Endometrial microvascular endothelial cells (primary cell): Measurements from ENCODE around the gene STN1. TPM values are rescaled to one million over a fixed set of nuclear protein-coding genes. Genes with fewer than 3 reads are reported as not detected.

ENCODE experiments used
- in situ Hi-C: cut with HindIII; loops from 2 replicates; pipeline ENCODE4 v1.10.0; 2017; ENCODE audit warnings: low sequenced_read_pairs, low pct_unique_long_range_greater_than_20kb; ENCODE audit errors: inconsistent ontology term
- total RNA-seq: library from RNA; depleted of rRNA; stranded (reverse); fragments of >200 nt; gene quantifications from one replicate; pipeline ENCODE4 v1.2.3, GENCODE V29; 2015; ENCODE audit errors: inconsistent ontology term

The STN1 gene
- total RNA-seq: 40.7 TPM

GRCh38 chr10:103918053-103918846 is at the start of gene STN1:
Gene STN1, minus strand, starts transcription at chr10:103918184. Its CDS starts 590 bp downstream, at chr10:103917594.
- in situ Hi-C loops: no loop called here

- in situ Hi-C loops: no loop called here
Measured at GRCh38 chr10:103967448-103968071, 49.6 kb upstream of the STN1 start.

- in situ Hi-C loops: no loop called here
Measured at GRCh38 chr10:103966671-103967447, 48.9 kb upstream of the STN1 start, which contains the start of gene SLK. Gene SLK, plus strand, starts transcription at chr10:103967140. Its CDS starts 606 bp downstream, at chr10:103967746.

- in situ Hi-C loops: no loop called here
Measured at GRCh38 chr10:103960103-103960502, 42.1 kb upstream of the STN1 start.

- in situ Hi-C loops: no loop called here
Measured at GRCh38 chr10:103958996-103959395, 41.0 kb upstream of the STN1 start.

GRCh38 chr10:103954543-103954942 is 36.6 kb upstream of the STN1 start:
- in situ Hi-C loops: no loop called here

- in situ Hi-C loops: no loop called here
Measured at GRCh38 chr10:103951942-103952341, 34.0 kb upstream of the STN1 start.

GRCh38 chr10:103951183-103951582 is 33.2 kb upstream of the STN1 start:
- in situ Hi-C loops: no loop called here

GRCh38 chr10:103949728-103950127 is 31.7 kb upstream of the STN1 start:
- in situ Hi-C loops: no loop called here

- in situ Hi-C loops: no loop called here
Measured at GRCh38 chr10:103947799-103948516, 30.0 kb upstream of the STN1 start.

- in situ Hi-C loops: no loop called here
Measured at GRCh38 chr10:103942866-103943265, 24.9 kb upstream of the STN1 start.

- in situ Hi-C loops: no loop called here
Measured at GRCh38 chr10:103941801-103942200, 23.8 kb upstream of the STN1 start.

- in situ Hi-C loops: no loop called here
Measured at GRCh38 chr10:103939522-103939921, 21.5 kb upstream of the STN1 start.

GRCh38 chr10:103936022-103936421 is 18.0 kb upstream of the STN1 start:
- in situ Hi-C loops: no loop called here

- in situ Hi-C loops: no loop called here
Measured at GRCh38 chr10:103934308-103934707, 16.3 kb upstream of the STN1 start.

GRCh38 chr10:103933557-103934121 is 15.7 kb upstream of the STN1 start:
- in situ Hi-C loops: no loop called here

GRCh38 chr10:103932971-103933370 is 15.0 kb upstream of the STN1 start:
- in situ Hi-C loops: no loop called here

- in situ Hi-C loops: no loop called here
Measured at GRCh38 chr10:103932271-103932670, 14.3 kb upstream of the STN1 start.

GRCh38 chr10:103931603-103932002 is 13.6 kb upstream of the STN1 start:
- in situ Hi-C loops: no loop called here
